Erythroblast (primary cell): ENCODE results near the gene CCS.
A peak's percentile ranks its signal among the peaks of the same experiment; 100 is the strongest.

Experiments
- DNase-seq, 2 experiments: peaks; one replicate each; lab custom pipeline; 2025; lab: John Stamatoyannopoulos, UW
- GATA1 ChIP-seq: IDR thresholded peaks from 2 replicates; pipeline ENCODE4 v1.6.1; 2011; ENCODE audit warnings: low read depth, mild to moderate bottlenecking, control low read depth, low read length, moderate library complexity
- POLR2A ChIP-seq: IDR thresholded peaks from 2 replicates; pipeline ENCODE4 v1.6.1; 2011; ENCODE audit warnings: mild to moderate bottlenecking, low read length

Gene CCS

DNA sequence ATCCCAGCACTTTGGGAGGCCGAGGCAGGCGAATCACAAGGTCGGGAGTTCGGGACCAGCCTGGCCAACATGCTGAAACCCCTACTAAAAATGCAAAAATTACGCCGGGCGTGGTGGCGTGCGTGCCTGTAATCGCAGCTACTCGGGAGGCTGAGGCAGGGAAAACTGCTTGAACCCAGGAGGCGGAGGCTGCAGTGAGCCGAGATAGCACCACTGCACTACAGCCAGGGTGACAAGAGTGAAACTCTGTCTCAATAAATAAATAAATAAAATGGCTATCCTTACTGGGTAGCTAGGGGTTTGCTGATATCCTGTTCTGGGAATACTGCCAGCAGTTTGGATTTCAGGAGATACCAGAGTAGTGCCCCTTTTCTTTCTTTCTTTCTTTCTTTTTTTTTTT lies 21.1 kb downstream of the CCS start:
- TF ChIP-seq POLR2A (no peak), GATA1 (no peak)
- DNase-seq = peak; percentile 55 to 56

DNA sequence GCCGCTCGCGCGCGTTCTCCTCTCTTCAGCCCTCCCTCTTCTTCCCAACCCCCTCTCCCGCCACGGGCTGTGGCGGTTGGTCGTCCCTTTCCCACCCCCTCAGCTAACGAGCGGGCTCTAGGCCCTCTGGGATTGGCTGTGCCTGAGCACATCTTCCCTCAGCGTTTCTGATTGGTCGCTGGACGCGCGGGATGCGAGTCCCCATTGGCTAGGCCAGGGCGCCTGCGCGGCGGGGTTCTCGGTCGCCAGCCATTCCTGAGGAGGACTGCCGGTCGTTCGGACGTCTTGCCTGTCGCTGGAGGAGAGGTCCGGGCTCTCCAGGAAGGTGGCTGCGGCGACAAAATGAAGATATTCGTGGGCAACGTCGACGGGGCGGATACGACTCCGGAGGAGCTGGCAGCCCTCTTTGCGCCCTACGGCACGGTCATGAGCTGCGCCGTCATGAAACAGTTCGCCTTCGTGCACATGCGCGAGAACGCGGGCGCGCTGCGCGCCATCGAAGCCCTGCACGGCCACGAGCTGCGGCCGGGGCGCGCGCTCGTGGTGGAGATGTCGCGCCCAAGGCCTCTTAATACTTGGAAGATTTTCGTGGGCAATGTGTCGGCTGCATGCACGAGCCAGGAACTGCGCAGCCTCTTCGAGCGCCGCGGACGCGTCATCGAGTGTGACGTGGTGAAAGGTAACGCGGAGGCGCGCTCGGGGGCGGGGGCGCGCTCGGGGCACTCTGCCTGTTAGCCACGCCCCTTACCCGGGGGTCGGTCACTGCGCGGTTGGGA lies 23.6 kb downstream of the CCS start, which contains the start of gene RBM14:
Gene RBM14 (plus strand): TSS at position 252 of the 776 bp plus-strand sequence. CDS start 91 bp downstream, at position 343.
- peak; percentile 99 for DNase-seq
- TF ChIP-seq GATA1 (no peak), POLR2A (peak; percentile 99)

DNA sequence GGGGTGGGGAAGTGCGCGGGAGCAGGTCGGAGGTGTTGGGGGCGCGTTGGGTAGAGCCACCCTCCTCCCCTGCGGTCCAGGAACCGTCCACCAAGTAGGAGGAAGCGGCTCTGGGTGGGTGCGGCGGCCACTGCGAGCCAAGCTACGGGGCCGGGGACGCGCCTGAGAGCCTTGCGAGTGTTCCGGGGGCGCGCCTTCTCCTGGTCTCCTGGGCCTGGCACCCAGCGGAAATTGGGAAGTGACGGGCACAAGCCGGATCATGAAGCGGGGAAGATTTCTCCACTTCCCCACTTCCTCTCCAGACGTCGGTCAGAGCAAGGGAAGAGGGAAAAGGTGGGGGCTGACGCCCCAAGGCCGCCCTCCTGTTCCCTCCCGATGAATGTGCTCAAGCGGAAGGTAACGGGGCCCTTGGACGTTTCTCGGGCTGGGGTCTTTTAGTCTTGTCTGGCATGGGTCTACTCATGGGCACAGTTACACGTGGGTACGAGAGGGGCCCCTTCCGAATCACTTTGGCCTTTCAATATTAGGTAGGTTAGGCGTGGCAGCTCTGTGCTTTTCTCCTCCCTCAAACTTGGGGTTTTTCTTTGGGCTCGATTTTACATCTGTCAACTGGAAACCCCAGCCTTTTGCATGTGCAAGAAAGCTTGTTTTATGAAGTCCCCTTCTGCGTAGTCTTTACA lies 24.3 kb downstream of the CCS start:
- TF ChIP-seq POLR2A (no peak), GATA1 (no peak)
- peak in 1 of 2 experiments; percentile 62 for DNase-seq

DNA sequence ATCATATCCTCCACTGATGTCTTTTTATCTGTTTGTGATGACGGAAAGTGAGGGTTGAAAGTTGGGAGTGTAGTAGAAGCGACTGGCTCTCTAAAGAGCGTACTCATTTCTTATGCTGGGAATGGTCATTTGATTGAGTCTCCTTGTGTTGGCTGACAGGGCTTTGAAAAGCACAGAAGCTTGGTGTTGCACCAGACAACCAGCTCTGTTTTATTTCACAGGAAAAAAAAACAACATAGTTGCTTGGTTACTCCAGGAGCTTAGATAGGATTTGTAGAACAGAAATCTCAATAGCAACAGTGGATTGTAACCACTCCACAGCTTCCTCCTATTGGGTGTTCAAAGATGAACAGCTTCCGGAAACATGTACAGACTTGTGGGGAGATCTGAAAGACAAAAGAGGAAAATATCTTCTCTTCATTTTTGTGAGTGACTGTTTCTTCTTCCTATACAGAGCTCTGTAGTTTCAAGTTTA lies 26.1 kb downstream of the CCS start:
- peak; percentile 38 to 40 for DNase-seq

DNA sequence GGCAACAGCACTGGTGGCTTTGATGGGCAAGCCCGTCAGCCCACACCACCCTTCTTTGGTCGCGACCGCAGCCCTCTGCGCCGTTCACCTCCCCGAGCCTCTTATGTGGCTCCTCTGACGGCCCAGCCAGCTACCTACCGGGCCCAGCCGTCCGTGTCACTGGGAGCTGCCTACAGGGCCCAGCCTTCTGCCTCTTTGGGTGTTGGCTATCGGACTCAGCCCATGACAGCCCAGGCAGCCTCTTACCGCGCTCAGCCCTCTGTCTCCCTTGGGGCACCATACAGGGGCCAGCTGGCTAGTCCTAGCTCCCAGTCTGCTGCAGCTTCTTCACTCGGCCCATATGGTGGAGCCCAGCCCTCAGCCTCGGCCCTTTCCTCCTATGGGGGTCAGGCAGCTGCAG lies 31.5 kb downstream of the CCS start:
- no peak for TF ChIP-seq POLR2A
- no peak for TF ChIP-seq GATA1
- no peak for DNase-seq

More for the DNA sequence above, 26.1 kb downstream of the CCS start:
- TF ChIP-seq POLR2A (no peak), GATA1 (no peak)

DNA sequence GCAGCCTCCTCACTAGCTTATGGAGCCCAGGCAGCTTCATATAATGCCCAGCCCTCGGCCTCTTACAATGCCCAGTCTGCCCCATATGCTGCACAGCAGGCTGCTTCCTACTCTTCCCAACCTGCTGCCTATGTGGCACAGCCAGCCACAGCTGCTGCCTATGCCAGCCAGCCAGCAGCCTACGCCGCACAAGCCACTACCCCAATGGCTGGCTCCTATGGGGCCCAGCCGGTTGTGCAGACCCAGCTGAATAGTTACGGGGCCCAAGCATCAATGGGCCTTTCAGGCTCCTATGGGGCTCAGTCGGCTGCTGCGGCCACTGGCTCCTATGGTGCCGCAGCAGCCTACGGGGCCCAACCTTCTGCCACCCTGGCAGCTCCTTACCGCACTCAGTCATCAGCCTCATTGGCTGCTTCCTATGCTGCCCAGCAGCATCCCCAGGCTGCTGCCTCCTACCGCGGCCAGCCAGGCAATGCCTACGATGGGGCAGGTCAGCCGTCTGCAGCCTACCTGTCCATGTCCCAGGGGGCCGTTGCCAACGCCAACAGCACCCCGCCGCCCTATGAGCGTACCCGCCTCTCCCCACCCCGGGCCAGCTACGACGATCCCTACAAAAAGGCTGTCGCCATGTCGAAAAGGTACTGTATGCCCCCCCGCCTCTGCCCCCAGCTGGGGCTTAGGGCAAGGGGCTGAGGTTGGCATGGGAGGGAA lies 32.2 kb downstream of the CCS start:
- no peak for DNase-seq
- TF ChIP-seq GATA1 = no peak
- no peak for TF ChIP-seq POLR2A

DNA sequence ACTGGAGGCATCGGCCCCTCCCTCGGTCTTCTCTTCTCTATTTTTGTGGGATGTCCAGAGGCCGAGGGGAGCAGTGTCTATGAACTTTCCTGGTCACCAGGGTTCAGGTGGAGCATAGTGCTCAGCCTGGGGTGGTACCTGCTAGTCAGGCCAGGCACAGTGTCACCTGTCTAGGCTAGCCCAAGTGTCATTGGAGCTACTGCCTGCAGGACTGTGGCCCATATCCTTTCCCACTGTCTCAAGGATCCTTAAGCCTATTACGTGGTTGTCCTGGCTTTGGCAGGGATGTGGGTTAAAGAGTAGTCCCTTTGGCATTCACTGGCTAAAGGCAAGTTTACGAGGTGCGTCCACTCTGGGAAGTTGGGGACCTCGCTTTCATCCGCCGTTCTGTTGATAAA lies 32.8 kb downstream of the CCS start:
- TF ChIP-seq GATA1 = no peak
- TF ChIP-seq POLR2A = no peak
- DNase-seq = no peak

DNA sequence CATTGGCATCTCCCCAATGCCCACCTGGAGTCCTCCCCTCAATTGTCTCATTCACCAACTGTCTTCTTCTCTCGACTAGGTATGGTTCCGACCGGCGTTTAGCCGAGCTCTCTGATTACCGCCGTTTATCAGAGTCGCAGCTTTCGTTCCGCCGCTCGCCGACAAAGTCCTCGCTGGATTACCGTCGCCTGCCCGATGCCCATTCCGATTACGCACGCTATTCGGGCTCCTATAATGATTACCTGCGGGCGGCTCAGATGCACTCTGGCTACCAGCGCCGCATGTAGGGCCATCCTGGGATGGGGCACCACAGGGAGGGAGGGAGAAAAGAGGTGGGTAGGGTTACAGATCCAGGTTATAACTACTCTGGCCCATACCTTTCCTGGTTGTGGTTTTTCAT lies 33.4 kb downstream of the CCS start:
- no peak for DNase-seq
- no peak for TF ChIP-seq POLR2A
- TF ChIP-seq GATA1 = no peak

DNA sequence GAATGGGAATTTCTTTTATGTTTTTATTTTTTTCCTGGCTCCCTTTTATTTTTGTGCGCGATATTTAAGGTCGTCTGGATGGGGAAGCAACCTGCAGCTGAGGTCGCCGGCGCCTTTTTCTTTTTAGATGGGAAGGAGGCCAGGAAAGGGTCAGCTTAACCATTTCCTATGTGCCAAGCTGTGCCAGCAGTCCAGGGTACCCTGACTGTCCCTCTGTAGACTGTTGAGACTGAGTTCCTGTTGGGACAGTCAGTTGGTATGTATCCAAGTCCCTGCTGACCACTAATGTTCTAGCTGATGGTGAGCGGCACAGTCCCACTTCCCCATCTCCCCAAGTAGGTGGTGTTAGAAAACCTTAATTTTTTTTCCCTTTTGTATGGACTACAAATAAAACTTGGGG lies 33.9 kb downstream of the CCS start:
- DNase-seq = no peak
- TF ChIP-seq GATA1 (no peak), POLR2A (no peak)

DNA sequence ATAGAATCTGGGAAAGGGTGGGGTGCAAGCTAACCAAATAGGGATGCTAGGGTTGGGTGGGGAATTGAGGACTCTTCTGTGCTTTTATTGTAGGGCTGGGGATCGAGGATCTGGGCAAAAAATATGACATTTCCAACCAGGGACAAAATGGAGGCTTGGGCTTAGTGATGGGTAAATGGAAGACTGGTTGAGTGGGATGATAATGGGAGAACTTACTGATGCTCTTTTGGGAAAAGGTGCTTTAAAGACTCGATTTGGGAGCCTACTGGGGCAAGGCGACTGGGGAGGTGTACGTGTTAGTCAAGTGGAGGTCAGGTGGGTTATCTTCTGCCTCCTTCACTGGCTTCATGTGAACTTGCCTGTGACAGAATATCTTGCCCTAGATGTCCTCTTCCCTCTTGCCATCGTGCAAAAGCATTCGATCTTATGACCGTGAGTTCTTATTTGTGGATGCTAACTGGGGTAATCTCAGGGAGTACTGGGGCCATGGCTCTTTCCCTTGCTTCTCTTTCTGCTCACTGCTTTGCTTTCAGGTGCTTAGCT lies 35.1 kb downstream of the CCS start:
- DNase-seq = no peak
- TF ChIP-seq GATA1 = no peak
- no peak for TF ChIP-seq POLR2A

DNA sequence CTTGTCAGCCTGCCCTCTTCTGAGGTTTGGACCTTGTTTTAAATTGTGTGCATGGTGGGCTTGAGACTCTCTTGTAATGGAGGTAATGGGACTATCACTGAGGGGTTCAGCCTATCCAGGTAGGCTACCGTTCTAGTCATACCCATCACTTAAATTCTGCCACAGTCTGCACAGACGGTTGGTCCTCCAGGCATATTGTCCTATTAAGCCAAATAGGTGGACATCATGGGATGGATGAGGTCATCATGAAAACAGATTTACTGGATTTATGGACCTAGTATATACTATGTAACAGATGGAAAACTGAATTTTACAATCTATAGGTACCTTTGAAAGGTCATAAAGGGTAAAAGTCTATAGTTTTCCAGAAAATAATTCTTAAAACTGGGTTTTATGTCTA lies 36.4 kb downstream of the CCS start:
- DNase-seq = no peak
- TF ChIP-seq POLR2A (no peak), GATA1 (no peak)

DNA sequence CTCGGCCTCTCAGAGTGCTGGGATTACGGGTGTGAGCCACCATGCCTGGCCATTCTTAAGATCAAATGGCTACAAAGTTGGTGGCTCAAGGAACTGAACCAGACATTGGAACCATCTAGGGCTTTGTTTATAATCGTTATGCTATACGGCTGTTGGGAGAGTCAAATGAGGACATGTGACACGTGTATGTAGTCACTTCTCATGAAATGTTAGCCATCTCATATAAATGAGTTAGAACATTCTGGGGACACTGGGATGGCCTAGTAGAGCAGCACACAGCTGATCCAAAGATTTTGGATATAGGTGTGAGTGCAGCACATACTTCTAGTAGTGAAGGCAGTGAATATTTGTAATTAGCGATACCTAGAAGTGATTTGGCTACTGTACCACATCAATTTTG lies 38.9 kb downstream of the CCS start:
- TF ChIP-seq POLR2A = no peak
- no peak for TF ChIP-seq GATA1
- no peak for DNase-seq

DNA sequence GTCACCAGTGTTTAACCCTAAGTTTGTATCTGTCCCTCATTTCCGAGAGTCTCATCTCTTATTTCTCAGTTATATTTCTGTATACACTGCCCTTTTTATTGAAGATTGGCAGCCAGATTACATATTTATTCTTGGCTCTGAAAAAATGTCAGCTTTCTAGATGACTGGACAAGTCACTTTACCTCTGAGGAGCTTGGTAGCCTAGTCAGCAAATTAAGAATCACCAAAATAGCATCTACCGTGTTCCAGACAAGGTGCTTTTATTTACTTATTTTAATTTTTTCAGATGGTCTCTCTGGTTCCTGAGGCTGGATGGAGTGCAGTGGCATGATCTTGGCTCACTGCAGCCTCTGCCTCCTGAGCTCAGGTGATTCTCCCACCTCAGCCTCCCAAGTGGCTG lies 40.0 kb downstream of the CCS start:
- TF ChIP-seq POLR2A = no peak
- no peak for TF ChIP-seq GATA1
- DNase-seq = no peak
